ENCODE data around the gene MAP2K4.
"Not testable (repeated sequence)": the region's sequence is repeated elsewhere in the genome, so short reads cannot be mapped to it uniquely, and the experiment has no call there.

Gene MAP2K4

GRCh38 chr17:12095522-12095921 is 74.8 kb downstream of the MAP2K4 start:
- no peak for DNase-seq

DNA sequence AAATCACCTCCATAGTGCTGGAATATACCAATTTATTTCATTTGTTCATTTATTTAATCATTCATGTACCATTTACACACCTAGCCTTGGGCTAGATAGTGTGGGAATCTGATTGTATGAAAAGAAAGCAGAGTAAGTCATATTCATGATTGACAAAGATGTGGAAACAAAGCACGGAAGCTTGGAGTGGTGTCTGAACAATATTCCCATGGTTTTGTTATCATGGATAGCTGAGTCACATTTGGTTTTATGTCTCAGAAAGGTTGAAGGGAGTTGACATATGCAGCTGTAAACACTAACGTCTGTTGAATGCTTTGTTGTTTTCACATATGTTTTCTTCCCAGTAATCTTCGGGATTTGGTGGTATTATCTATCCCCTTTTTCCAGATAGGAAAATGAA is 76.6 kb downstream of the MAP2K4 start:
- DNase-seq = no peak

GRCh38 chr17:12098568-12098967 is 77.9 kb downstream of the MAP2K4 start:
- DNase-seq = no peak

DNA sequence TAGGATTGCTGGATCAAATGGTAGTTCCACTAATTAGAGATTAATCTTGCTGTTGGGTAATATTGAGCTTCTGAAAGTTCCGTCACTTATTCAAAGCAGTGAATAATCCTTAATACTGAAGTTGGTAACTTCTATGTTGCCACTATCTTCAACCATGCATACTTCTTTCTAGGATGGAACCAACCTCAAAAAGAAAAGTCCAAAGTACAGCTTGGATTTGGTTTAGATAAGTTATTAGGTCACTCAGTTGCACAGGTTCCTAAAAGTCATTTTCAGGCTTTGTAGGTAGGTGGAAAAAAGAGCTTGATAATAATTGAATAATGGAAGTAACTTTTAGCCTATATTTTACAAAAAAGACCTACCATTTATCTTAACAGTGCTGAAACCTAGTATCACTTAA is 78.7 kb downstream of the MAP2K4 start:
- DNase-seq = no peak

GRCh38 chr17:12104831-12105230 is 84.2 kb downstream of the MAP2K4 start:
- no peak for DNase-seq

DNA sequence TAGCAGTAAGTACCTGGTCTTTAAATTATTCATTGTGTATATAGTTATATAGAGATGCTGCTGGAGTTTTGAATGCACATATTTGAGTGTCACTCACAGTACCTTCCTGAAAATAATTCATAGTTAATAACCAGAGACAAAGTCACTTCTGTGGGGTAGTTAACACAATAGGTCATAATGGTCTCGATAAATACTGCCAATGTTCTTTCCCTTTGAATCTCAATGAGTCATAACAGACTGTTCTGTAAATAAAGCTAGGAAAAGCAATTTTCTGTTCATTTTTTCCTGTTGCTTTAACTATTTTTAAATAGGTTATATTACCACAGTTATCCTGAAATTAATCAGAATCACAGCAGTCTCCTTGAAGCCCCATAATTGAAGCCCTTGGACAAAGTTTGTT is 87.2 kb downstream of the MAP2K4 start:
- no peak for DNase-seq

DNA sequence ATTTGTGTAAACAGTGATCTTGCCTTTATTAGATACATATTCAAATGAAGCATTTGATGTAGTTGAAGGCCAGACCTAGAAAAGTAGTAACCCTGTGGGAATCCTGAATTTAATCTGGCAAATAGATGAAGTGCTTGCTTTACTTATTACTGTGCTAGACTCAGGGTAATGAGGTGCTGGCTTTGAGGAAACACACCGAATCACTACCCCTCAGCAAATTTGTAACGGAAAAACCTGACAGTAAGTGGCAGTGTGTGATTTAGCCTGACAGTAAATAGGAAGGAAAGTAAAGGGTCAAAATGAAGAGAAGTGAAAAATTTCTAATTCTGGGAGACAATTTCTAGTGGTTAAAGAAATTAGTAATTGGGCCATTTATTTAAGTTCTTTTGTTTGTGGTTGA is 90.2 kb downstream of the MAP2K4 start:
- no peak for DNase-seq

DNA sequence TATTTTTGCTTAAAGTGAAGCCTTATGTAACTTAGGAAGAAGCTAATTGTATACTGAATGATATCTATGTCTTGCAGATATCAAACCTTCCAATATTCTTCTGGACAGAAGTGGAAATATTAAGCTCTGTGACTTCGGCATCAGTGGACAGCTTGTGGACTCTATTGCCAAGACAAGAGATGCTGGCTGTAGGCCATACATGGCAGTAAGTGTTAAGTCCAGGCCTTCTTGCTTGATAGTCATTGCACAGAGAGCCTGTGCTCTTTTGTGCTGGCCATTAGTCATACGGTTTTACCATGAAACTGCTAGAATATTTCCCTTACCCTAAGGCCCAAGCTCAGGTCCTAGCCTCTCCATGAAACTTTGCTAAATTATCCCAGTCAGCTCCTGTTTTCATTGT is 92.5 kb downstream of the MAP2K4 start:
- no peak for DNase-seq

DNA sequence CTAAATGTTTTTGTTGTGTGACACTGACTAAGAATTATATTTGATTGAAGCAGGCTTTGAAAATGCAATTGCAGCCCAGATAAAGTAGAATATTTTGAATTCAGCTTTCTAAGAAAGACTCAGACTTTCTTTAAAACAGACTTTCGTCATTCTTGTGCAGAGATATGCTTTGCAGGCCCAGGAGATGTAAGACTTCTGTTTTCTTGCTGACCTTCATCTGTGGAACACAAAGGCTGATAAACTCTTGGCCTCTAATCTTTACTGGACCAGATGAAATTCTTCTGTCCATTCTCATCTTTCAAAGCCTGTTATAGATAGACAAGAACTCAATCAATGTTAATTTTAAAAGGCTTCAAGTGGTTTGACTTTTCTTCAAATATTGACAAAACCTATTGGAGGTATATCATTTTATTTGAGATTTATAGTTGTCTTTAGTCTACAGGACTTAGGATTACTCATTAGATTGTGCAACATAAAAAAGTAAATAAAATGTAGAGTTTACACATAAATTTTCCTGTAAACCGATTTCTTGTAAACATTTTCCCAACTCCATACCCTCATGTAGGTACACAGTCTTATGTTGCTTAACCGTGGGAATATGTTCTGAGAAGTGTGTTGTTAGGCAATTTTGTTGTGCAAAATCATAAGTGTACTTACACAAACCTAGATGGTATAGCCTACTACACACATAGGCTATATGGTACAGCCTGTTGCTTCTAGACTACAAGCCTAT is 94.2 kb downstream of the MAP2K4 start:
- no peak for DNase-seq

DNA sequence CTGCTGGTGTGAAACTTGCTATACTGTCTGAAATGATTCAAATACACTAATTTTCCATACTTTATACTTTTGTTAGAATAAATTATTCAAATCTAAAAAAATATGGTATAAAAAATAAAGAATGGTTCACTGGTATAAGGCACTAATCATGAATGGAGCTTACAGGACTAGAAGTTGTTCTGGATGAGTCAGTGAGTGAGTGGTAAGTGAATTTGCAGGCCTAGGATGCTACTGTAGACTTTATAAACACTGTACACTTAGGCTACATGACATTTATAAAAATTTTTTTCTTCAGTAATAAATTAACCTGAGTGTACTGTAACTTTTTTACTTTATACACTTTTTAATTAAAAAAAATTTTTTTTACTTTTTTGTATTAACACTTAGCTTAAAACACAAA is 95.5 kb downstream of the MAP2K4 start:
- no peak for DNase-seq

- DNase-seq = no peak
Observed at GRCh38 chr17:12118617-12119016, 97.9 kb downstream of the MAP2K4 start.

- DNase-seq = no peak
Observed at GRCh38 chr17:12122075-12122474, 101.4 kb downstream of the MAP2K4 start.

GRCh38 chr17:12127177-12127576 is 106.5 kb downstream of the MAP2K4 start:
- no peak for DNase-seq

DNA sequence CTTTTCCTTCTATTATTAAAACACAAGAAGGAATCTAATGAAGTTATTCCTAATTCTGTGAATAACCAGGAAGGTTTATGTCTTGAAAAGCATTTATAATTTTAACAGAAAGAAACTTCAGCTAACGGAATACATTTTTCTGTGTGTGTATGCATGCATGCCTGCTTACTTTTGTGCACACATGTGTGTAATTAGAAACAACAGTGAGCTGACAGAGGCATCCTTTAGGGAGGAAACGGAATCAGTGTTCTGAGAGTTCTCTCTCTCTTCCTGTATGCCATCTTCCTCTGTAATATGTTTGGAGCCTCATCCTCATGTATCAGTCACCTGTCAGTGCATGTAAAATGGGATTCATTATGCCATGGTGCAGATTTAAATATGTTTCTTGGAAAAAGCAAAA is 107.0 kb downstream of the MAP2K4 start:
- DNase-seq = no peak

DNA sequence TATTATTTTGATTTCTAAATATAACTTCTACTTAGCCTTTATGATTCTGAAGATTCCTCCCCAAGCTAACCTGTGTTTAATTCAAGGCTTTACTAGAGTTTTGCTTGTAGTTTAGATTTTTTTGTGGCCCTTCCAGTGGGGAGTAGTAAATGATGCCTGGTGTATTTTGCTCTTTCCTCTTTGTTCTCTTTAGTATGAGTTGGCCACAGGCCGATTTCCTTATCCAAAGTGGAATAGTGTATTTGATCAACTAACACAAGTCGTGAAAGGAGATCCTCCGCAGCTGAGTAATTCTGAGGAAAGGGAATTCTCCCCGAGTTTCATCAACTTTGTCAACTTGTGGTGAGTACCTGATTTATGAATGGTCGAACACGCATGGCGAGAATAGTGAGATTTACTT is 108.3 kb downstream of the MAP2K4 start:
- DNase-seq = no peak

DNA sequence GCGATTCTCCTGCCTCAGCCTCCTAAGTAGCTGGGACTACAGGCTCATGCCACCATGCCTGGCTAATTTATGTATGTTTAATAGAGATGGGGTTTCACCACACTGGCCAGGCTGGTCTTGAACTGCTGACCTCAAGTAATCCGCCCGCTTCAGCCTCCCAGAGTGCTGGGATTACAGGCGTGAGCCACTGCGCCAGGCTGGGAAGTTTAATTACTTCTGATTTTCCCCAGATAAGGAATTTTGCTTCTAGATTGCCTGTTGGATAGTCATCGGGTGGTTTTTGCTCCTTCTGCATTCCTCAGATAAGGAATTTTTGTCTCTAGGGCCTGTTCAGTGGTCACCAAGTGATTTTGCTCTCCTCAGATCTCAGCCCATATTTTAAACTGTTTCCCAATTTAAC is 112.5 kb downstream of the MAP2K4 start:
- DNase-seq = peak; percentile 55

- DNase-seq = no peak
Observed at GRCh38 chr17:12134101-12134500, 113.4 kb downstream of the MAP2K4 start.

DNA sequence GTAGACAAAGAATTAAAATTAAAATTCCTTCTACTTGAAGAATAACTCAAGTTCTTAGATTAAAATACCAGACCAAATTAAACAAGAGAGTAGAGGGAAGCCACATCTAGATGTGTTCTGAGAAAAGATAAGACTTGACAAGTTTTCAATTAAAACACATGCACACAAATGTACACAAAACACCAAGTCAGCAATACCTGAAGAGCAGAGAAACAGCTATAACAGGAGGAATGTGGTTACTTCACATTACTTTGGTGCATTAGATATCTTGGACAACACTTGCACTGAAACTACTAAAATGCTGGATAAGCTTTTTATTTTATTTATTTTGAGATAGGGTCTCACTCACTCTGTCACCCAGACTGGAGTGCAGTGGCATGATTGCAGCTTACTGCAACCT is 113.9 kb downstream of the MAP2K4 start:
- no peak for DNase-seq

DNA sequence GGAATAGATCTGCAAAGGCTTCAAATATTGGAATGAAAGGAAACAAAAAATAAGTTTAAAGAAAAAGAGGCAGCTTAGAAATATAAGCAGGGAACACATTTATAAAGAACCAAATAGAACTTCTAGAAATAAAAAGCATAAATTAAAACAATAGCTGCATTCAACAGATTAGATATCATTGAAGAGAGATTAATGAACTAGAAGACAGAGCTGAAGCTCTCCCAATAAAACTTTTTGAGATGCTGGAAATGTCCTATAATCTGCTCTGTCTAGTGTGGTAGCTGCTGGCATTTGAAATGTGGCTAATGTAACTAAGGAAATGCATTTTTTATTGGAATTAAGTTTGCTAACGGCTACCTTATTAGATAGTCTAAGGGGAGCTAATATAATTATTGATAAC is 115.6 kb downstream of the MAP2K4 start:
- DNase-seq = no peak

GRCh38 chr17:12136646-12137045 is 116.0 kb downstream of the MAP2K4 start:
- DNase-seq = no peak

GRCh38 chr17:12137859-12138258 is 117.2 kb downstream of the MAP2K4 start:
- DNase-seq = no peak

GRCh38 chr17:12140685-12141084 is 120.0 kb downstream of the MAP2K4 start:
- no peak for DNase-seq

DNA sequence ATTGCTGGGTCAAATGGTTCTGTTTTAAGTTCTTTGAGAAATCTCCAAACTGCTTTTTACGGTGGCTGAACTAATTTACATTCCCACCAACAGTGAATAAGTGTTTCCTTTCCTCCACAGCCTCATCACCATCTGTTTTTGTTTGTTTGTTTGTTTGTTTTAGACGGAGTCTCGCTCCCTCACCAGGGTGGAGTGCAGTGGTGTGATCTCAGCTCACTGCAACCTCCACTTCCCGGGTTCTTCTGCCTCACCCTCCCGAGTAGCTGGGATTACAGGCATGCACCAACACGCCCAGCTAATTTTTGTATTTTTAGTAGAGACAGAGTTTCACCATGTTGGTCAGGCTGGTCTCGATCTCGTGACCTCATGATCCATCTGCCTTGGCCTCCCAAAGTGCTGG is 141.5 kb downstream of the MAP2K4 start:
- DNase-seq = not testable (repeated sequence)

DNA sequence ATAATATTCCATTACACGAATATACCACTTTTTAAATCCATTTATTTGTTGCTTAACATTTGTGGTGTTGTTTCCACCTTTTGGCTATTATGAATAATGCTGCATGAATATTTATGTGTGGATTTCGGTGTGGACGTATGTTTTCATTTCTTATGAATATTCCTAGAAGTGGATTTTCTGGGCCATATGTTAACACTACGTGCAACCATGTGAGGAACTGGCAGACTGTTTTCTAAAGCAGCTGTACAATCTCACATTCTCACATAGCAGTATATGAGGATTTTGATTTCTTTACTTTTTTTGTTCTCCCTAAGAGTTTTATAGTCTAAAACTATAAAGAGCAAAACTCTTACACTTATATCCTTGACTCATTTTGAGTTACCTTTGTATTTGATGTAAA is 143.4 kb downstream of the MAP2K4 start:
- DNase-seq = no peak

DNA sequence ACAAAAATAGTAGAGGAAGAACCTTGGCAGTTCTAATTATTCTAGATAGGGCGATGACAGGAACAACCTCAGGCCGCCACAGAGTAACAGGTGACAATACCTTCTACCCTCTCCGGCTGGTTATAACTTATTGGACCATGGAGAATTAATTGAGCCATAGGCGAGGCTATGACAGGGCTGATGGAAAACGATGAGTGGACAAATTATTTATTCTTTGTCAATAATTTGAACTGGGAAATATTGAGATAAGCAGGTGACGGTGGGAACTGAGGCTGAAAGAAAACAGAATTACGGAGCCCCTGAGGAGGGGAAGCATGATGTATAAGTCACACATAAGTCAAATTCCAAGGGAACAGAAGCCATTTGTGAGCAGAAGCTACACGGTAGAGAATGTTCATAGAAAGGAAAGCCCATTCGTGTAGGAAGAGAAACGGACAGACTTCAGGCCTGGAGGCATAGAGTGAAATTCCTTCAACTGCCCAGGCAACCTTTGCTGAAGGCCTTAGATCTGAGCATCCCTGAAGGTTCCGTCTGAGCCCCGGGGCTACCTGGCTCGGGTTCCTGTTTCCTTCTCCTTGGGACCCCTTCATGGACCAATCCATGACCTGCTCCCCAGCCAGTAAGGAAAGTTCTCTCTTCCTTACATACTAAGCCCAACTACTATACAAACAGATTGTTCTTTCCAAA is 158.1 kb downstream of the MAP2K4 start:
- no peak for DNase-seq

All from fibroblast of skin of right quadriceps (primary cell).